ENCODE results near the gene FANCI.

Gene FANCI

GRCh38 chr15:89334510-89335297 lies 90.9 kb downstream of the FANCI start, which contains the start of gene POLG:
POLG (minus strand) TSS chr15:89334824; CDS start chr15:89333754, 1,070 bp downstream.
- Histone ChIP-seq H3K36me3 (ENCODE audit: control insufficient read depth in 2 of 2, insufficient read depth in 1 of 2, low read length in 2 of 2) (peaks cover 21 to 40% of the 10 kb centered on the region in 2 experiments), H3K27ac (ENCODE audit: extremely low read depth, low read depth, low read length) (peak within 1 kb of the TSS; percentile 62), H3K4me3 (ENCODE audit: low read depth, low read length) (peak within 1 kb of the TSS; percentile 95), H3K4me1 (ENCODE audit: control insufficient read depth, insufficient read depth, low read length) (peaks cover 10% of the 10 kb centered on the region), H3K9me3 (ENCODE audit: control insufficient read depth, insufficient read depth, low read depth, low read length) (no peaks in the 10 kb centered on the region)
- CTCF ChIA-PET: interaction anchor here (1.2 to 2.2 kb wide), 3 partner anchors 42 to 157 kb away, joined by 3 to 5 read pairs (median 3); no protein-coding TSS in a partner anchor
- POLR2A ChIA-PET: interaction anchor here (0.6 to 3.2 kb wide), 17 partner anchors 8 to 559 kb away, joined by 3 to 21 read pairs (median 4); partner anchors contain the start of genes AP3S2, FANCI and TICRR
- TF ChIP-seq FEZF1 (tag by site-specific recombination; IDR thresholded peaks at IDR 0.05): peak; percentile 33; the same call in 1 of the 2 replicates
- peak; percentile 98 for TF ChIP-seq ZFHX2 (tag by site-specific recombination; conservative IDR thresholded peaks at IDR 0.05)
- TF ChIP-seq, protein P1, sequence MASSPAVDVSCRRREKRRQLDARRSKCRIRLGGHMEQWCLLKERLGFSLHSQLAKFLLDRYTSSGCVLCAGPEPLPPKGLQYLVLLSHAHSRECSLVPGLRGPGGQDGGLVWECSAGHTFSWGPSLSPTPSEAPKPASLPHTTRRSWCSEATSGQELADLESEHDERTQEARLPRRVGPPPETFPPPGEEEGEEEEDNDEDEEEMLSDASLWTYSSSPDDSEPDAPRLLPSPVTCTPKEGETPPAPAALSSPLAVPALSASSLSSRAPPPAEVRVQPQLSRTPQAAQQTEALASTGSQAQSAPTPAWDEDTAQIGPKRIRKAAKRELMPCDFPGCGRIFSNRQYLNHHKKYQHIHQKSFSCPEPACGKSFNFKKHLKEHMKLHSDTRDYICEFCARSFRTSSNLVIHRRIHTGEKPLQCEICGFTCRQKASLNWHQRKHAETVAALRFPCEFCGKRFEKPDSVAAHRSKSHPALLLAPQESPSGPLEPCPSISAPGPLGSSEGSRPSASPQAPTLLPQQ (tag by site-specific recombination; IDR thresholded peaks at IDR 0.05): peak; percentile 90
- TF ChIP-seq ZNF148 (tag by site-specific recombination; IDR thresholded peaks at IDR 0.05; ENCODE audit: borderline replicate concordance): 0 out of 2 replicates have a peak, but pooled peaks have one; percentile 59
- no peak for TF ChIP-seq ZNF169 (tag by site-specific recombination; IDR thresholded peaks at IDR 0.05)
- no peak for TF ChIP-seq ZNF16 (tag by site-specific recombination; IDR thresholded peaks at IDR 0.05; ENCODE audit: low read depth)
- peak; percentile 76 for TF ChIP-seq GLIS1 (tag by site-specific recombination; IDR thresholded peaks at IDR 0.05)
- peak; percentile 50 for TF ChIP-seq ZNF510 (tag by site-specific recombination; IDR thresholded peaks at IDR 0.05; ENCODE audit: insufficient replicate concordance)
- peak; percentile 98 for TF ChIP-seq GLIS2 (tag by site-specific recombination; IDR thresholded peaks at IDR 0.05)
- TF ChIP-seq, protein P2, sequence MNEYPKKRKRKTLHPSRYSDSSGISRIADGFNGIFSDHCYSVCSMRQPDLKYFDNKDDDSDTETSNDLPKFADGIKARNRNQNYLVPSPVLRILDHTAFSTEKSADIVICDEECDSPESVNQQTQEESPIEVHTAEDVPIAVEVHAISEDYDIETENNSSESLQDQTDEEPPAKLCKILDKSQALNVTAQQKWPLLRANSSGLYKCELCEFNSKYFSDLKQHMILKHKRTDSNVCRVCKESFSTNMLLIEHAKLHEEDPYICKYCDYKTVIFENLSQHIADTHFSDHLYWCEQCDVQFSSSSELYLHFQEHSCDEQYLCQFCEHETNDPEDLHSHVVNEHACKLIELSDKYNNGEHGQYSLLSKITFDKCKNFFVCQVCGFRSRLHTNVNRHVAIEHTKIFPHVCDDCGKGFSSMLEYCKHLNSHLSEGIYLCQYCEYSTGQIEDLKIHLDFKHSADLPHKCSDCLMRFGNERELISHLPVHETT (tag by site-specific recombination; IDR thresholded peaks at IDR 0.05): peak; percentile 94
- TF ChIP-seq ZBTB10 (tag by site-specific recombination; IDR thresholded peaks at IDR 0.05): no peak
- peak; percentile 84 for TF ChIP-seq SP2 (tag by site-specific recombination; IDR thresholded peaks at IDR 0.05)
- 0 out of 2 replicates have a peak, but pooled peaks have one; percentile 95 for TF ChIP-seq ZNF221 (tag by site-specific recombination; IDR thresholded peaks at IDR 0.05; ENCODE audit: borderline replicate concordance)
- peak; percentile 74 for TF ChIP-seq TCF7L2 (IDR thresholded peaks at IDR 0.05; ENCODE audit: borderline replicate concordance, low read depth, low read length)
- TF ChIP-seq ZNF658 (tag by site-specific recombination; IDR thresholded peaks at IDR 0.05): no peak
- TF ChIP-seq ZFP41 (tag by site-specific recombination; IDR thresholded peaks at IDR 0.05; ENCODE audit: borderline replicate concordance): 0 out of 2 replicates have a peak, but pooled peaks have one; percentile 33
- peak; percentile 97 for TF ChIP-seq ZEB2 (tag by site-specific recombination; IDR thresholded peaks at IDR 0.05)
- no peak for TF ChIP-seq ZNF548 (tag by site-specific recombination; IDR thresholded peaks at IDR 0.05)
- no peak for TF ChIP-seq ZNF174 (tag by site-specific recombination; IDR thresholded peaks at IDR 0.05)
- TF ChIP-seq, protein P3, sequence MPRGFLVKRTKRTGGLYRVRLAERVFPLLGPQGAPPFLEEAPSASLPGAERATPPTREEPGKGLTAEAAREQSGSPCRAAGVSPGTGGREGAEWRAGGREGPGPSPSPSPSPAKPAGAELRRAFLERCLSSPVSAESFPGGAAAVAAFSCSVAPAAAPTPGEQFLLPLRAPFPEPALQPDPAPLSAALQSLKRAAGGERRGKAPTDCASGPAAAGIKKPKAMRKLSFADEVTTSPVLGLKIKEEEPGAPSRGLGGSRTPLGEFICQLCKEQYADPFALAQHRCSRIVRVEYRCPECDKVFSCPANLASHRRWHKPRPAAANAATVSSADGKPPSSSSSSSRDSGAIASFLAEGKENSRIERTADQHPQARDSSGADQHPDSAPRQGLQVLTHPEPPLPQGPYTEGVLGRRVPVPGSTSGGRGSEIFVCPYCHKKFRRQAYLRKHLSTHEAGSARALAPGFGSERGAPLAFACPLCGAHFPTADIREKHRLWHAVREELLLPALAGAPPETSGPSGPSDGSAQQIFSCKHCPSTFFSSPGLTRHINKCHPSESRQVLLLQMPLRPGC (tag by site-specific recombination; IDR thresholded peaks at IDR 0.05): peak; percentile 84; the same call in 1 of the 2 replicates
- TF ChIP-seq ZNF112 (tag by site-specific recombination; IDR thresholded peaks at IDR 0.05): no peak
- TF ChIP-seq GFI1B (tag by site-specific recombination; IDR thresholded peaks at IDR 0.05): peak; percentile 30; the same call in 1 of the 2 replicates
- TF ChIP-seq ZNF701 (tag by site-specific recombination; IDR thresholded peaks at IDR 0.05): no peak
- peak; percentile 94; the same call in 1 of the 2 replicates for TF ChIP-seq ZNF785 (tag by site-specific recombination; IDR thresholded peaks at IDR 0.05)
- TF ChIP-seq, protein P4, sequence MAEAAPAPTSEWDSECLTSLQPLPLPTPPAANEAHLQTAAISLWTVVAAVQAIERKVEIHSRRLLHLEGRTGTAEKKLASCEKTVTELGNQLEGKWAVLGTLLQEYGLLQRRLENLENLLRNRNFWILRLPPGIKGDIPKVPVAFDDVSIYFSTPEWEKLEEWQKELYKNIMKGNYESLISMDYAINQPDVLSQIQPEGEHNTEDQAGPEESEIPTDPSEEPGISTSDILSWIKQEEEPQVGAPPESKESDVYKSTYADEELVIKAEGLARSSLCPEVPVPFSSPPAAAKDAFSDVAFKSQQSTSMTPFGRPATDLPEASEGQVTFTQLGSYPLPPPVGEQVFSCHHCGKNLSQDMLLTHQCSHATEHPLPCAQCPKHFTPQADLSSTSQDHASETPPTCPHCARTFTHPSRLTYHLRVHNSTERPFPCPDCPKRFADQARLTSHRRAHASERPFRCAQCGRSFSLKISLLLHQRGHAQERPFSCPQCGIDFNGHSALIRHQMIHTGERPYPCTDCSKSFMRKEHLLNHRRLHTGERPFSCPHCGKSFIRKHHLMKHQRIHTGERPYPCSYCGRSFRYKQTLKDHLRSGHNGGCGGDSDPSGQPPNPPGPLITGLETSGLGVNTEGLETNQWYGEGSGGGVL (tag by site-specific recombination; IDR thresholded peaks at IDR 0.05): no peak; the same call in 1 of the 2 replicates

Data from HEK293 (cell line).